Measurements from ENCODE around the gene NUDT8. TPM values are rescaled to one million over a fixed set of nuclear protein-coding genes. Genes with fewer than 3 reads are reported as not detected.
A peak's percentile ranks its signal among the peaks of the same experiment; 100 is the strongest.

Gene NUDT8
- total RNA-seq, 3 donors from 2014 or later (not counting 1 experiment from before 2014, with no cell fraction given) = 1.7 to 5.2 (median 4.1) TPM

GRCh38 chr11:67612751-67613150 is 17.0 kb downstream of the NUDT8 start:
- Mint-ChIP-seq H3K9me3 (no peaks in the 10 kb centered on the region), H3K27ac (peak overlapping the region; percentile 96 to 99), H3K36me3 (no peaks in the 10 kb centered on the region), H3K4me3 (no peak overlapping the region), H3K4me1 (peaks cover 15 to 46% of the 10 kb centered on the region in 2 donors), H3K27me3 (ENCODE audit: low read depth in 2 of 2) (no peaks in the 10 kb centered on the region)
- Histone ChIP-seq H3K4me1 (ENCODE audit: control insufficient read depth, insufficient read depth, low read length) (peaks cover 56% of the 10 kb centered on the region), H3K27me3 (ENCODE audit: control insufficient read depth, insufficient read depth, low read length) (no peaks in the 10 kb centered on the region), H3K27ac (ENCODE audit: low read length) (peak overlapping the region; percentile 100), H3K9me3 (ENCODE audit: control insufficient read depth, insufficient read depth, low read length) (no peaks in the 10 kb centered on the region), H3K4me3 (ENCODE audit: low read length) (no peak overlapping the region), H3K36me3 (ENCODE audit: control insufficient read depth, insufficient read depth, low read length) (peaks cover 51% of the 10 kb centered on the region)
- DNase-seq (no peak), ATAC-seq (no peak)
- 97% methylated on average over 13 of the region's 13 CpGs for WGBS (ENCODE audit: insufficient coverage)
- no peak for TF ChIP-seq CTCF (IDR thresholded peaks at IDR 0.05)
- intact Hi-C loops (cut with micrococcal nuclease) = loop anchor here (10.0 kb wide), 1 partner anchor 108 kb away; the partner anchor contains the start of genes CDK2AP2 and PITPNM1

DNA sequence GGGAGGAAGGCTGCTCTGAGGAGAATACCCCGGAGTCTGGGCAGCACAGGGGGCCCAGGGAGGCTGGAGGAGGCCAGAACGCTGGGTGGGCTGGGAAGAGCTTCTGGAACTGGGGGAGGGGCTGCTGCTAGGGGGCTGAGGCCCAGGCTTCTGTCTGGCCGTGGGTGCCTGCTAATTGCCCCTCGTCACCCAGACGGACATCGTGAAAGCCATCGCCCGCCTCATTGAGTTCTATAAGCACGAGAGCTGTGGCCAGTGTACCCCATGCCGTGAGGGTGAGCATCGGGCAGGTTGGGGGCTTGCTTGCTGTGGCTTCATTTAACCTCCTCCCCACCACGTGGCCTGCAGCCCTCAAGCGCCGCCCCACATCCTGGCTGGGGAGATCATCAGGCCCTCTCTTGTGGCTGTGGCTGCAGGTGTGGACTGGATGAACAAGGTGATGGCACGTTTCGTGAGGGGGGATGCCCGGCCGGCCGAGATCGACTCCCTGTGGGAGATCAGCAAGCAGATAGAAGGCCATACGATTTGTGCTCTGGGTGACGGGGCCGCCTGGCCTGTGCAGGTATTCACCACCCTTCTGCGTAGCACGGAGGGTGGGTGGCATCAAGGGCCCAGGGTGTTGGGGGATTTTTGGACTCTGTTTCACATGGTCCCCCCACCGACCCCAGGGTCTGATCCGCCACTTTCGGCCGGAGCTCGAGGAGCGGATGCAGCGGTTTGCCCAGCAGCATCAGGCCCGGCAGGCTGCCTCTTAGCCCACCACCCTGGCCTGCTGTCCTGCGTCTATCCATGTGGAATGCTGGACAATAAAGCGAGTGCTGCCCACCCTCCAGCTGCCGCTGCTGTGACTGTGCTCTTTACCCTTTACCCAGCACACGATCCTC is 17.8 kb downstream of the NUDT8 start:
- Histone ChIP-seq H3K4me3 (ENCODE audit: low read length) (no peak overlapping the region), H3K4me1 (ENCODE audit: control insufficient read depth, insufficient read depth, low read length) (peaks cover 62% of the 10 kb centered on the region), H3K9me3 (ENCODE audit: control insufficient read depth, insufficient read depth, low read length) (no peaks in the 10 kb centered on the region), H3K27me3 (ENCODE audit: control insufficient read depth, insufficient read depth, low read length) (no peaks in the 10 kb centered on the region), H3K36me3 (ENCODE audit: control insufficient read depth, insufficient read depth, low read length) (peaks cover 51% of the 10 kb centered on the region), H3K27ac (ENCODE audit: low read length) (peak overlapping the region; percentile 100)
- Mint-ChIP-seq H3K27ac (peak overlapping the region; percentile 96 to 99), H3K4me3 (no peak overlapping the region), H3K4me1 (peaks cover 10 to 42% of the 10 kb centered on the region in 2 donors), H3K27me3 (ENCODE audit: low read depth in 2 of 2) (no peaks in the 10 kb centered on the region), H3K9me3 (no peaks in the 10 kb centered on the region), H3K36me3 (no peaks in the 10 kb centered on the region)
- TF ChIP-seq CTCF (IDR thresholded peaks at IDR 0.05) = no peak
- DNase-seq = no peak
- intact Hi-C loops (cut with micrococcal nuclease) = loop anchor here (10.0 kb wide), 1 partner anchor 107 kb away; the partner anchor contains the start of genes CDK2AP2 and PITPNM1
- no peak for ATAC-seq
- WGBS (ENCODE audit: insufficient coverage) = 93% methylated on average over 34 of the region's 37 CpGs

DNA sequence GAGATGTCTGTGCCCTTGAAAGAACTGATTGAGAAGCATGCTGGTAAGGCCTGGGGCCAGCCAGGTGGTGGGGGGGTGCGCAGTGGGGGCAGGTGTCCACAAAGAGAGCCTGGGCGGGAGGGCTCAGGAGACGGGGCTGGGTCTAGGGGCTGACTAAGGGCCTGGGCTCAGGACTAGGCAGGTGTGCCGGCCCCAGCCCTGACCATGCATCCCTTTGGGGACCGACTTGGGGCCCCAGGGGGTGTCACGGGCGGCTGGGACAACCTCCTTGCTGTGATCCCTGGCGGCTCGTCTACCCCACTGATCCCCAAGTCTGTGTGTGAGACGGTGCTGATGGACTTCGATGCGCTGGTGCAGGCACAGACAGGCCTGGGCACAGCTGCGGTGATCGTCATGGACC is 18.6 kb downstream of the NUDT8 start:
- no peak overlapping the region for H3K4me3 Mint-ChIP-seq
- intact Hi-C loops (cut with micrococcal nuclease) = loop anchor here (10.0 kb wide), 1 partner anchor 106 kb away; the partner anchor contains the start of genes CDK2AP2 and PITPNM1
- H3K27me3 Mint-ChIP-seq (ENCODE audit: low read depth in 2 of 2) = no peaks in the 10 kb centered on the region
- TF ChIP-seq CTCF (IDR thresholded peaks at IDR 0.05) = no peak
- H3K9me3 Mint-ChIP-seq = no peaks in the 10 kb centered on the region
- no peaks in the 10 kb centered on the region for H3K9me3 ChIP-seq (ENCODE audit: control insufficient read depth, insufficient read depth, low read length)
- no peaks in the 10 kb centered on the region for H3K27me3 ChIP-seq (ENCODE audit: control insufficient read depth, insufficient read depth, low read length)
- no peak for ATAC-seq
- DNase-seq = no peak
- no peaks in the 10 kb centered on the region for H3K36me3 Mint-ChIP-seq
- no peak overlapping the region for H3K27ac ChIP-seq (ENCODE audit: low read length)
- no peak overlapping the region for H3K4me3 ChIP-seq (ENCODE audit: low read length)
- H3K36me3 ChIP-seq (ENCODE audit: control insufficient read depth, insufficient read depth, low read length) = peaks cover 51% of the 10 kb centered on the region
- peaks cover 14 to 40% of the 10 kb centered on the region in 2 donors for H3K4me1 Mint-ChIP-seq
- peaks cover 58% of the 10 kb centered on the region for H3K4me1 ChIP-seq (ENCODE audit: control insufficient read depth, insufficient read depth, low read length)
- 96% methylated on average over 14 of the region's 14 CpGs for WGBS (ENCODE audit: insufficient coverage)
- H3K27ac Mint-ChIP-seq = peak overlapping the region in 1 of 2 donors; percentile 99

Data from natural killer cell (primary cell).